Activated T-helper 1 cell treated with anti-CD3 and anti-CD28 coated beads, Interleukin-12 subunit alpha, Interleukin-12 subunit beta, Interleukin-2, Interleukin-4 antibody, amounts not matched to agents 30 ng/mL and 10 ng/mL and 1 ng/mL, durations not matched to agents 14 hours and 24 hours and 36 hours (primary cell): ENCODE measurements around the gene PYM1. TPM values are rescaled to one million over a fixed set of nuclear protein-coding genes. Genes with fewer than 3 reads are reported as not detected.
"Not testable (repeated sequence)": the region's sequence is repeated elsewhere in the genome, so short reads cannot be mapped to it uniquely, and the experiment has no call there.

ENCODE experiments used
- DNase-seq: peaks from one replicate; pipeline ENCODE4 v3.0.0; 2021; ENCODE audit warnings: low spot score
- H3K27ac Mint-ChIP-seq: one replicate; pipeline ENCODE4 v1.8.0; 2021; ENCODE audit warnings: mild to moderate bottlenecking, mixed read lengths
- H3K27me3 Mint-ChIP-seq: one replicate; pipeline ENCODE4 v1.8.0; 2022; ENCODE audit warnings: mild to moderate bottlenecking, moderate library complexity, mixed read lengths; ENCODE audit not compliant: insufficient read depth
- H3K36me3 Mint-ChIP-seq: one replicate; pipeline ENCODE4 v1.8.0; 2021; ENCODE audit warnings: low read depth, mixed read lengths
- H3K4me1 Mint-ChIP-seq: one replicate; pipeline ENCODE4 v1.8.0; 2021; ENCODE audit warnings: low read depth, mixed read lengths
- H3K4me3 Mint-ChIP-seq: one replicate; pipeline ENCODE4 v1.8.0; 2021; ENCODE audit warnings: mild to moderate bottlenecking, moderate library complexity, mixed read lengths
- H3K9me3 Mint-ChIP-seq: one replicate; pipeline ENCODE4 v1.8.0; 2021; ENCODE audit warnings: mixed read lengths
- intact Hi-C: fragments of 100-400 bp; cut with micrococcal nuclease; formaldehyde crosslinking; loops from one replicate; pipeline ENCODE4 v1.15.1; 2024
- total RNA-seq: library from RNA; stranded (reverse); gene quantifications from 2 replicates; pipeline ENCODE4 v1.2.3, GENCODE V29; 2022

The PYM1 gene
- total RNA-seq, 1 donor from 2014 or later = 40.5 TPM

DNA sequence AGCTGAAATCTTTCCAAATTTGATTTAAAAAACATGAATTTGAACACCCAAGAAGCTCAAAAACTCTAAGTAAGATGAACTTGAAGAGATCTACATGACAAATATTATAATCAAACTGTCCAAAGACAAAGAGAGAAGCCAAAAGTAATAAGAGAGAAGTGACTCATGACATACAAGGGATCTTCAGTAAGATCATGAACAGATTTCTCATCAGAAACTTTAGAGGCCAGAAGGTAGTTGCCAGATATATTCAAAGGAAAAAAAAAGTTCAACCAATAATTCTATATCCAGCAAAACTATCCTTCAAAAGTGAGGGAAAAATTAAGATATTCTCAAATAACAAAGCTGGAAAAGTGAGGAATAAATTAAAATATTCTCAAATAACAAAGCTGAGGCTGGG lies 49.9 kb downstream of the PYM1 start:
- Mint-ChIP-seq H3K9me3 (peaks cover 10% of the 10 kb centered on the region), H3K27ac (no peak overlapping the region), H3K4me1 (peaks cover 11% of the 10 kb centered on the region), H3K4me3 (no peak overlapping the region), H3K36me3 (peaks cover 8% of the 10 kb centered on the region), H3K27me3 (peaks cover 3% of the 10 kb centered on the region)
- DNase-seq = no peak
- intact Hi-C loops = no loop called here

DNA sequence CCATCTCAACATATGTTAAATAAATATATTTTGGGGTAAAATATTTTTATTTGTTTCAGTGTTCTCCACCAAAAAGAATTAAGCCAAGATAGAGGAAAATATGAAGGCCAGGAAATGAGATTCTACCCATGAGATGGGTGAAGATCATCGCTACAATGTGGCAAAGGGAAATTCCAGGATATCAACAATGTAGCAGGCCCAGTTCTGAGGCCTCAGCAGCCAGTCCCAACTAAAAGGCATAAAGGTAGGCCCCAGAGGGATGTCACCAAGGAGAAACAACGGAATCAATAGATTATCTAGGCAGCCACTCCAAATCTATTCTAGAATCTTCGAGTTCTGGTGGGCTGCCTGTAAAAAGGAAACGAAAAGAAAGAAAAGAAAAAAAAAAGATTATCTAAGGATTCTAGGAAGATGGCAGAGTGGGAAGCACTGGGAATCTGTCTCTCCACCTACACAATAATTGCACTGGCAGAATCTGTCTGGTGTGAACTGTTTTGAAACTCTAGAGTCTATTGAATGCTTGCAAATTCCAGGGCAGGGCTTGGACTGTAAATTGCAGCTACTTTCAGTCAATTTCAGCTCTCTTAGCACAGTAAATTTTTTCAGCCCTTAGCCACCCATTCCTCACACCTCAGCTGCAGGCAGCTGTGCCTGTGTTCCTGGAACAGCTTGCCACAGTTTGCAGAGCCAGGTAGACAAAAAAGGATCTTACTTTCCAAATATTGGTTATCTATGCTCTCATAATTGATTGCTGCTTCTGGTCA lies 51.8 kb downstream of the PYM1 start:
- Mint-ChIP-seq H3K27ac (no peak overlapping the region), H3K36me3 (peaks cover 8% of the 10 kb centered on the region), H3K9me3 (peaks cover 10% of the 10 kb centered on the region), H3K4me1 (peaks cover 4% of the 10 kb centered on the region), H3K4me3 (no peak overlapping the region), H3K27me3 (peaks cover 3% of the 10 kb centered on the region)
- intact Hi-C loops = no loop called here
- DNase-seq = no peak

DNA sequence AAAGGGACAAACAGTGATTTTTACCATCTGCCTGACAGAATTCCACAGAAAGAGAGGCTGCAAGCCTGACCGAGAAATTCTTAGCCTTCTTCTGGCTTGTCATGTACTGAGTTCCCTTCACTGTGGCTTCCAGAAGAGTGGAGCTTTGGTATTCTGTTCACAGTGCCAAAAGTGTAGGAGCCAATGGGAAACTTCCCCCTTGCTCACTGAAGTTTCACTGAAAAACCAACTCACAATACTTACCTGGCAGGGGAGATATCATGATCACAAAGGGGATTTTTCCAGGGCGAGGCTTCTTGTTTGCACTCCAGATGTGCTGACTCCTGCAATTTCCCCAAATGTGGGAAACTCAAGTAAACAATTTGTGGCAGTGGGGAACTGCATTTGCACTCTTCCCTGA lies 53.3 kb downstream of the PYM1 start:
- intact Hi-C loops = no loop called here
- H3K9me3 Mint-ChIP-seq = peaks cover 10% of the 10 kb centered on the region
- peaks cover 3% of the 10 kb centered on the region for H3K27me3 Mint-ChIP-seq
- H3K27ac Mint-ChIP-seq = no peak overlapping the region
- no peak overlapping the region for H3K4me3 Mint-ChIP-seq
- H3K36me3 Mint-ChIP-seq = peaks cover 8% of the 10 kb centered on the region
- H3K4me1 Mint-ChIP-seq = no peaks in the 10 kb centered on the region
- no peak for DNase-seq

DNA sequence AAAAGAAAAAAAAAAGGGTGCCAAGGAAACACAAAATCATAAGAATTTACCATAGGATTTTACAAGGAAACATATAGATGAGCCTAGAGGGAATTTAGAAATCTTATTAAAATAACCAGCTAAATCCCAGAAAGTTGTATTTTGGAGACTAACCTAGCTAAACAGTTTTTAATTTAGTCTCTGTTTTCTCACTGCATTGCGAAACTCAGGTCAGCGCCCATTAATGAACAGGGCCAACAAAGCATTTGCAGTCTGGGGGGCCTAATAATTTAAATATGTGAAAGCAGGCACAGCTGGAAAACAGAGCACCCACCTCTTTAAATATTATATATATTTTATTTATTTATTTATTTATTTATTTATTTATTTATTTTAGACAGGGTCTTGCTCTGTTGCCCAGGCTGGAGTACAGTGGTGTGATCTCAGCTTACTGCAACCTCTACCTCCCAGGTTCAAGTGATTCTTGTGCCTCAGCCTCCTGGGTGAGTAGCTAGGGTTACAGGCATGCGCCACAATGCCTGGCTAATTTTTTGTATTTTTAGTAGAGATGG lies 61.2 kb downstream of the PYM1 start:
- not testable (repeated sequence) for H3K27me3 Mint-ChIP-seq, H3K4me3 Mint-ChIP-seq, H3K9me3 Mint-ChIP-seq

DNA sequence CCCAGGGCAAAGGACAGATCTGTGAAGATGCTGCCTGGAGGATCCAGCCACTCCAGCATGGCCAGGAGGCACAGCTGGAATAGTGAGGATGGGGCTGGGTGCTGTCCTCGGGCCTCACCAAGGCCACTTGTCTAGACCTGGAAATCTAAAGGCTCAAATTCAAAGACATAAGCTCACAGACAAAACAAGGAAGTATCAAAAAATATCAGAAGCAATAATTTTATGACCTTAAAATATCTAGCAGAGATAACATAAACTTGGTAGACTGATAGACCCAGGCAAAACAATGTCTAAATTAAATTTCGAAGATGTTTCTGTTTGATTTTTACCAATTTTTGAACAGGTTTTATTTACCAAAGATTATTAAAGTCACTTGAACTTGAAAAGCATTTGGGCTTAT lies 62.4 kb downstream of the PYM1 start:
- H3K9me3 Mint-ChIP-seq = peaks cover 4% of the 10 kb centered on the region
- no peak for DNase-seq
- no peaks in the 10 kb centered on the region for H3K4me1 Mint-ChIP-seq
- intact Hi-C loops = no loop called here
- H3K27ac Mint-ChIP-seq = no peak overlapping the region
- H3K36me3 Mint-ChIP-seq = no peaks in the 10 kb centered on the region
- no peak overlapping the region for H3K4me3 Mint-ChIP-seq
- peaks cover 2% of the 10 kb centered on the region for H3K27me3 Mint-ChIP-seq

More for the DNA sequence above, 61.2 kb downstream of the PYM1 start:
- H3K27ac Mint-ChIP-seq, DNase-seq, H3K36me3 Mint-ChIP-seq, intact Hi-C loops, H3K4me1 Mint-ChIP-seq: not testable (repeated sequence)

DNA sequence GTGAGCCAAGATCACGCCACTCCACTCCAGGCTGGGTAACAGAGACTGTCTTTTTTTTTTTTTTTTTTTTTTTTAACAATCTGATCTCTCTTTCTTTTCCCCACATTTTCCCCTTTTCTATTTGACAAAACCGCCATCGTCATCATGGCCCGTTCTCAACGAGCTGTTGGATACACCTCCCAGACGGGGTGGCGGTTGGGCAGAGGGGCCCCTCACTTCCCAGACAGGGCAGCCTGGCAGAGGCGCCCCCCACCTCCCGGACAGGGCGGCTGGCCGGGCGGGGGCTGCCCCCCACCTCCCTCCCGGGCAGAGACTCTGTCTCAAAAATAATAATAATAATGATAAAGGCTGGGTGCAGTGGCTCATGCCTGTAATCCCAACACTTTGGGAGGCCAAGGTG lies 64.8 kb downstream of the PYM1 start:
- intact Hi-C loops, H3K27me3 Mint-ChIP-seq, H3K9me3 Mint-ChIP-seq, H3K4me1 Mint-ChIP-seq, DNase-seq, H3K36me3 Mint-ChIP-seq, H3K4me3 Mint-ChIP-seq, H3K27ac Mint-ChIP-seq: not testable (repeated sequence)

DNA sequence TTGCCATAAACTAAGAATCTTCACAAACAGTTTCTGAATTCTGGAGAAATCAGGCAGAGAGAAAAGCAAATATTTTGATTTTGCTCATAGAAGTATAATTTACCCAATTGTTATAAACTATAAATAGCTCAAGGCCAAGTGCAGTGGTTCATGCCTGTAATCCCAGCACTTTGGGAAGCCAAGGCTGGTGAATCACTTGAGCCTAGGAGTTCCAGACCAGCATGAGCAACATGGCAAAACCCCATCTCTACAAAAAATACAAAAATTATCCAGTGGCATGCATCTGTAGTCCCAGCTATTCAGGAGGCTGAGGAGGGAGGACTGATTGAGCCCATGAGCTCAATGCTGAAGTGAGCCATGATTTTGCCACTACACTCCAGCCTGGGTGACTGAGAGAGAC lies 65.4 kb downstream of the PYM1 start:
- Mint-ChIP-seq H3K9me3 (peaks cover 4% of the 10 kb centered on the region), H3K27me3 (peaks cover 5% of the 10 kb centered on the region), H3K36me3 (no peaks in the 10 kb centered on the region), H3K4me1 (no peaks in the 10 kb centered on the region), H3K4me3 (no peak overlapping the region), H3K27ac (no peak overlapping the region)
- intact Hi-C loops = no loop called here
- no peak for DNase-seq

DNA sequence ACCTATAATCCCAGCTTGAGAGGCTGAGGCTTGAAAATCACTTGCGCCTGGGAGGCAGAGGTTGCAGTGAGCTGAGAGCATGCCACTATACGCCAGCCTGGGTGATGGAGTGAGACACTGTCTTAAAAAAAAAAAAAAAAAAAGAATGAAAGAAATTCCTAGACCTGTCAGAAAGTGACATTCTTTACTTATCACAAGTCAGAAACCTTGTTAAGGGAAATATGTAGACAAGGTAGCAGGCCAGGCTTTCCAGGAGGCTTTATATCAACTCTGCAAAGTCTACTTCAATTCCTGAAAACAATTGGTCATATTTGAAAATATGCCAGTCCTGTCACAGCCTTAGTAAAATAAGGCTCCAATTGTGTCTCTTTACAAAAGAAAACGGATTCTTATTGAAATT lies 65.8 kb downstream of the PYM1 start:
- H3K9me3 Mint-ChIP-seq = peaks cover 4% of the 10 kb centered on the region
- H3K4me1 Mint-ChIP-seq = no peaks in the 10 kb centered on the region
- no peak overlapping the region for H3K27ac Mint-ChIP-seq
- DNase-seq = no peak
- no peak overlapping the region for H3K4me3 Mint-ChIP-seq
- intact Hi-C loops = no loop called here
- H3K36me3 Mint-ChIP-seq = no peaks in the 10 kb centered on the region
- peaks cover 5% of the 10 kb centered on the region for H3K27me3 Mint-ChIP-seq

DNA sequence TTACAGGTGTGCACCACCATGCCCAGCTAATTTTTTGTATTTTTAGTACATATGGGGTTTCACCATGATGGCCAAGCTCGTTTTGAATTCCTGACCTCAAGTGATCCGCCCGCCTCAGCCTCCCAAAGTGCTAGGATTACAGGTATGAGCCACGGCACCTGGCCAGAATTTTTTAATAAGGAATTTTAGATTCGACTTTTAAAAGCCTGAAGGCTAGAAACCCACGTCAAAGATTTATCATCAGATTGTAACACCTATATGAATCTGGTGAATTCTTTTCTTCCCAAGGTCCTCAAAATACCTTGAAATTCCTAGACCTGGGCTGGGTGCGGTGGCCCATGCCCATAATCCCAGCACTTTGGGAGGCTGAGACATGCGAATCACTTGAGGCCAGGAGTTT lies 66.3 kb downstream of the PYM1 start:
- H3K4me3 Mint-ChIP-seq = no peak overlapping the region
- intact Hi-C loops = no loop called here

DNA sequence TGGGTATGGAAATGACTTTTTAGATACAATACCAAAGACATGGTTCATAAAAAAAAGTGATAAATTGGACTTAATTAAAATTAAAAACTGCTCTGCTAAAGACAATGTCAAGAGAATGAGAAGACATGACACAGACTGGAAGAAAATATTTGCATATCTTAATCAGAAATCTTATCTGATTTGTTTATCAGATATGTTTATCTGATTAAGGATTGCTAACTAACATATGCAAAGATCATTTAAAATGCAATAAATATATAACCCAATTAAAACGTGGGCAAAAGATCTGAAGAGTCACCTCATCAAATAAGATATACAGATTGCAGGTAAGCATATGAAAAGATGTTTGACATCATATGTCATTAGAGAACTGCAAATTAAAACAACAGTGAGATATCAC lies 75.0 kb downstream of the PYM1 start:
- no peak overlapping the region for H3K4me3 Mint-ChIP-seq
- DNase-seq = no peak
- H3K27ac Mint-ChIP-seq = no peak overlapping the region
- H3K9me3 Mint-ChIP-seq = no peaks in the 10 kb centered on the region
- no peaks in the 10 kb centered on the region for H3K36me3 Mint-ChIP-seq
- peaks cover 24% of the 10 kb centered on the region for H3K27me3 Mint-ChIP-seq
- intact Hi-C loops = no loop called here
- peaks cover 2% of the 10 kb centered on the region for H3K4me1 Mint-ChIP-seq

More for the DNA sequence above, 66.3 kb downstream of the PYM1 start:
- Mint-ChIP-seq H3K4me1 (no peaks in the 10 kb centered on the region), H3K27ac (no peak overlapping the region), H3K27me3 (peaks cover 5% of the 10 kb centered on the region), H3K36me3 (no peaks in the 10 kb centered on the region), H3K9me3 (peaks cover 4% of the 10 kb centered on the region)
- DNase-seq = no peak

Other genes starting within 250 kb of the PYM1 start
- 0.88 and 1.1 TPM in 2 replicates for gene ITGA7, start 220.0 kb downstream of the PYM1 start, total RNA-seq
- gene BLOC1S1, start 211.8 kb downstream of the PYM1 start, total RNA-seq = 62.5 and 64.8 TPM in 2 replicates
- gene RDH5, start 207.5 kb downstream of the PYM1 start, total RNA-seq = 4.2 and 6.7 TPM in 2 replicates
- gene CD63, start 198.9 kb downstream of the PYM1 start, total RNA-seq = 183 and 198 TPM in 2 replicates
- gene GDF11, start 184.8 kb downstream of the PYM1 start, total RNA-seq = 14.2 and 15.2 TPM in 2 replicates
- 70.7 and 75.1 TPM in 2 replicates for gene SARNP, start 110.2 kb downstream of the PYM1 start, total RNA-seq
- 58.9 and 61.2 TPM in 2 replicates for gene ORMDL2, start 109.9 kb downstream of the PYM1 start, total RNA-seq
- 43.5 and 45.0 TPM in 2 replicates for gene DNAJC14, start 98.3 kb downstream of the PYM1 start, total RNA-seq
- gene MMP19, start 85.0 kb downstream of the PYM1 start, total RNA-seq = not detected in 2 replicates
- 352 and 379 TPM in 2 replicates for gene DGKA, start 3.3 kb upstream of the PYM1 start, total RNA-seq
- 0.29 TPM in 1 of 2 replicates, not detected in the other for gene PMEL, start 38.1 kb upstream of the PYM1 start, total RNA-seq
- 93.5 and 109 TPM in 2 replicates for gene CDK2, start 38.9 kb upstream of the PYM1 start, total RNA-seq
- gene RAB5B, start 46.2 kb upstream of the PYM1 start, total RNA-seq = 42.6 and 47.0 TPM in 2 replicates
- gene SUOX, start 69.4 kb upstream of the PYM1 start, total RNA-seq = 12.0 and 12.9 TPM in 2 replicates
- gene IKZF4, start 93.1 kb upstream of the PYM1 start, total RNA-seq = 31.9 and 35.7 TPM in 2 replicates
- gene RPS26, start 114.0 kb upstream of the PYM1 start, total RNA-seq = 35.4 and 38.2 TPM in 2 replicates
- gene ERBB3, start 152.3 kb upstream of the PYM1 start, total RNA-seq = 0.51 and 0.65 TPM in 2 replicates
- 404 and 419 TPM in 2 replicates for gene PA2G4, start 176.7 kb upstream of the PYM1 start, total RNA-seq
- 3,669 and 3,676 TPM in 2 replicates for gene RPL41, start 188.7 kb upstream of the PYM1 start, total RNA-seq
- 13.5 and 13.7 TPM in 2 replicates for gene ZC3H10, start 190.4 kb upstream of the PYM1 start, total RNA-seq
- gene ESYT1, start 200.4 kb upstream of the PYM1 start, total RNA-seq = 159 and 161 TPM in 2 replicates
- gene MYL6B, start 224.7 kb upstream of the PYM1 start, total RNA-seq = 58.8 and 67.6 TPM in 2 replicates
- 786 and 802 TPM in 2 replicates for gene MYL6, start 230.5 kb upstream of the PYM1 start, total RNA-seq